ENCODE results near the gene SMURF1.

Gene SMURF1

DNA sequence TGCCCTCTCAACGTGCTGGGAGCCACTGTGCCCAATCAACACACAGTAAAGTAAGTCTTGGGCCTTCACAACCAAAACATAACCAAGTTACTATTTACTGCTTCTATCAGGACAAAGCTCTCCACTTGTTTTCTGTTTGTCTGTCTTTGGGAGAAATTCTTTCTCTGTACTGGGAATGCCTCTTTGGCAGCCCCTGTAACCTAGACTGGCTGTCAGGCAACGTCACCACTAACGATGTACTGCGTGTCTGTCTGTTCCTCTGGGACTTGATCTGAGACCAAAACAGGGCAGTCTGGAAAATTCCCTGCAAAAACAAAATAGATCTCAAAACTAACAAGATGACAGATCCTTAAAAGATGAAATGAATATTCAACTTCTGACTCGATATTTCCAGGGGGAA, 113.0 kb downstream of the SMURF1 start:
- no peak for DNase-seq (ENCODE audit: low read depth in 3 of 3, low spot score in 1 of 3)

DNA sequence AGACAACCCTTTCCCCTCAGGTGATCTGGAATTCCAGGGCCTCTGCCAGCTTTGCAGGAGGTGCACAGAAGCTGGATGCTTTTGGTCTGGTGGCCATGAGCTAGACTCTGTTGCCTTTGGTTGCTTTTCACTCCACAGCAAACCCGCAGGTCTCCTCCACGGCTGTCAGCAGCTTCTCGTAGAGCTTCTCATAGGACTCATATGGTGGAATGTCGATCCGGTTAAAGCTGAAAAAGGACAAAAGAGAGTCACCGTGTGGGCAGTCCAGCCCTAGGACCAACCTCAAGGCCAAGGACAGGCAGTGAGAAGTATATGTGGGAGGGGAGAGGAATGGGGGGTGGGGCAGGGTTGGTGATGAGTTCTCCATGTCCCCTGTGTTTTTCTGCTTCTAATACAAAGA, 113.5 kb downstream of the SMURF1 start:
- no peak for DNase-seq (ENCODE audit: low read depth in 3 of 3, low spot score in 1 of 3)

DNA sequence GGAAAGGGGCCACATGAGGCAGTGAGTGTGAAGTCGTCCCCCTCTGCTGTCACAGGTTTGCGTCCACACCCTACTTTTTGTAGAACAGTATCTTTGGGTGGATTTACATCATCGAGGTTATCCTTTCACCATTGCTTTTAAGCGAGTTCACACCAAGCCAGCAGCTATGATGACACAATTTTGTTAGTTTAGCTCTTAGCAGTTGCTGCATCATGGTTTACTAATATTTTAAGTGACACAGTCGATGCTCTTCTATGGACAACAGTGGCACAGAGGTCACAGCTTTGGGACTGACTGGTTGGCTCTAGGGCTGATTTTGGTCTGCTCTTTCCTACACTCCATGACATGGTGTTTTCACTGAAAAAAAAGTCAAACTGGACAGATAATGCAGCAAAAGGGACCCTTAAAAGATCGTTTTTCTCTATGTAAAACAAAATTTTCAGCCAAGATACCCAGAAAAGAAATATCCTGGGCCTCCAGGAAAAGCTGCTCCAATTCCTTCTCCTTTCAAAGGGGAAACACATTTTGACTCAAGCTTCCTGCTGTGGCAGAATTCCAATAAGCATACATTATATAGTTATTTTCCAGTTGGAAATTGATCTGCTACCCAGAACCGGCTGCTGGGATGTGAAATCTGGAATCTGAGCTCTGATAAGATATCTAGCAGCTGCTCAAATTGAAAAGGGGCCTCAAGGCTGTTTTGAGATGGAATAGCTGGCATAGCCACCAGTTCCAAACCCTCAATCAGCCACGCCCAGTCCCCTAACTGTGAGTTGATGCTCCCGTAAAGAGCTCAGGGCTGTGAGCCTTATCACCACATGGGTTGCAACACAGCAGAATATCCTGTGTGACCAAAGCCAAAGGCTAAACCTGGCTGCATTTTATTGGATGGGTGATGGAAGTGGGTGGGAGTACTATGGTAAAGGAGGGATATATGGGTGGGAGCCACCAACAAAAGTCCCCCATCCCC, 114.2 kb downstream of the SMURF1 start:
- DNase-seq (ENCODE audit: low read depth in 3 of 3, low spot score in 1 of 3) = no peak

DNA sequence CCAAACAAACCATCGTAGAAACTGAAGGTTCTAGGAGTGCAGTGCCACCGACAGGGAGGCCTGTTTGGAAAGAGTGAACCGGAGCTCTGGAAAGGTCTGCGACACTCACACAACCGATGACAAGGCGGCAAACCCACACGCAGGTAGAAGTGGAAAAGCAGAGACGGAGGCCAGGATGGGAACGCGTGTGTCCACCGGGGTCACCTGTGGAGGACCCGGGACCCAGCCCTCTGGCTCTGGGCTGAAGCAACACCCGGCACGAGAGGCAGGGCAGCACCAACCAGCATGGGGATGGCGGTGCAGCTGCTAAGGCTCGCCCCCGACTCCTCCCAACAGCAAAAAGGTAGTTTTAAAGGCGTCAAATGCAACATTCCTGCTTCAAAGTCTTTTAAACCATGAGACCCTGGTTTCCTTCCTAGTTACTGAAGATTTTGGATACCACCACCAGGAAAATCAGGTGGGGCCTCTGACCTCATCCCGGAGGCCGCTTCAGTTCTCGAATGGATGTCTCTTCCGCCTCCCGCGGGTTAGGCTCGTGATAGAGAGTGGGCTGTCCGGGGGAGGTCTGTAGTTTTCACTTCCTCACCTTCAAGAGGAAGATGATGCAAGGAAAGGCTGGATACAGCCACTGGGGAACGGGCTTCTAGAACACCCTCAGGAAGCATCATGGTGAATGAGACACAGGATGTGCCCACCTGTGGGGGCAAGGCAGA, 115.5 kb downstream of the SMURF1 start:
- DNase-seq (ENCODE audit: low read depth in 3 of 3, low spot score in 1 of 3) = no peak

DNA sequence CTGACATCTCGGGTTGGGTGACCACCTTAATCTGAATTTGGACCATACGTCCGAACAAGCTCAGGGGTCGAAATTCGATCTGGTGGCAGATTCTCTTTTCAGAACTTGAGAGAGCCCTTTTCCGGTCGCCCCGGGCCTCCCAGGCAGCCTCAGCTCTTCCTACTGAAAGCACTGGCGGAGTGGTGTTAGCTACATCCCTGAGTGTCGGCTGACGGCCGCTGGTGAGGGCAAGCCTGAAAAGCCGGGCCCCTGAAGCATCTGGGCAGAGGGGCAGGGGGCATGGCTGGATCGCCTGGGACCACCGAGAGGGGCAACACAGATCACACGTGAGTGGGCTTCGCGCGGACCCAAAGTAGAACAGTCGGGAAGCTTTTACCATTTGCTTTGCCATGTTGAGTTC, 116.1 kb downstream of the SMURF1 start:
- no peak for DNase-seq (ENCODE audit: low read depth in 3 of 3, low spot score in 1 of 3)

DNA sequence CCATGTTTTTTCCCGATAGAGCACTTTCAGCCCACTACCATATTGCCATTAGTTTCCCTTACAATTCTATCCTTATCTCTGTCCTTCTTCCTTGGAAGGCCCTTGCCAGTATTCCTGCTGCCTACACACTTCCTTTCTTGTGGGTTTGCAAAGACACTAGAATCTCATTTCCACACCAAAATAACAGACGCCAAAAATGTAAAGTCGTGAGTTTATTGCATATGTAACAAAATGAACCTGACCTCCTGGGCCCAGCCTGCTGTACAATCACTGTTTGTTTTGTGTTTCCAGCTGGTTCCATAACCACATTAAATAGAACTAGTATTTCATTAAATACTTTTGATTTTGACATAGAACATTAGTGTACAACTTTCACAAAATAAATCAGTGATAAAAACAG, 116.7 kb downstream of the SMURF1 start:
- DNase-seq (ENCODE audit: low read depth in 3 of 3, low spot score in 1 of 3) = no peak

DNA sequence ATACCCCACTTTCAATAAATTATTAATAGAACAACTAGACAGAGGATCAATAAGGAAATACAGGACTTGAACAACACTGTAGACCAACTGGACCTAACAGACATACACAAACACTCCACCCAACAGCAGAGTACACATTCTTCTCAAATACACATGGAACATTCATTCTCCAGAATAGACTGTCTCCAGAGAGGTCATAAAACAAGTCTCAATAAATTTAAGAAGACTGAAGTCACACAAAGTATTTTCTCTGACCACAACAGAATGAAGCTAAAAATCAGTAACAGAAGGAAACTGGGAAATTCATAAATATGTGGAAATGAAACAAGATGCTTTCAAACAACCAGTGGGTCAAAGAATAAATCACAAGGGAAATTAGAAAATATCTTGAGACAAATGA, 119.8 kb downstream of the SMURF1 start:
- no peak for DNase-seq (ENCODE audit: low read depth in 3 of 3, low spot score in 1 of 3)

DNA sequence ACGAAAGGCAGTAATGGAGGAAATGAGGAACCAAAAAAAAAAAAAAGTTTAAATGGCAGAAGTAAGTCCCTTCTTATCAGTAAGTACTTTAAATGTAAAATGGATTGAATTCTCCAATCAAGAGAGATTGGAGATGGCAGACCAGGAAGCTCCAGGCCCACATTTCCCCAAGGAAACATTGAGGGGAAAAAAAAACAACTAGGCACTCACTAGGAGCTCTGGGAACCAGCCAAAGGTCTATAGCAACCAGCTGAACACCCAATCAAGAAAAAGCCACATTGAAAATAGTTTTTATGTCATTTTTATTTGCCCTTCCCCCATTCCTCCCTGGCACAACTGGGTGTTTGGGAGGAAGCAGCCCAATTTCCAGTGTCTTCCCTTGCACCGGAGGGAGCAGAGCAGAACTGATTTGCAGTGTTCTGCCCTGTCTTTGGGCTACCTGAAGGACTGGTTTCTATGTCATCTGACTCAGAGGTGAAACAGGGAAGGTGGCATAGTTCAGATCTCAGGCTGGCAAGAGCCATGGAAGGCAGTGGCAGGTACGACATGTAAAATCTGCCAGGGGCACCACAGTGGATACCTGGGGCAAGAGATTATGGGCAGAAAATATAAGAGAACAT, 121.9 kb downstream of the SMURF1 start:
- no peak for DNase-seq (ENCODE audit: low read depth in 3 of 3, low spot score in 1 of 3)

DNA sequence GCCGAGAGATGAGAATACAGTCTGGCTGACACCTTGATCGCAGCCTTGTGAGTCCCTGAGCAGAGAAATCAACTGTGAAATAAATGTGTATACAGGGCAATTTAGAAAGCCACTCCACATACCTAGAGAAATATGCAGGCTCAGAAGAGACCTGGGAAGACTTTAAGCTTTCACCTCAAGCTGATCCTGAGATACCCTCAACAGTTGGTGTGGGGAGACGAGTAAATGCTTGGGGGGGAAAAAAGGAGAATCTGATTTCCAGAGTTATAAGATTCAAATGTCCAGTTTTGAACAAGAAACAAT, 123.5 kb downstream of the SMURF1 start:
- DNase-seq (ENCODE audit: low read depth in 3 of 3, low spot score in 1 of 3) = no peak

DNA sequence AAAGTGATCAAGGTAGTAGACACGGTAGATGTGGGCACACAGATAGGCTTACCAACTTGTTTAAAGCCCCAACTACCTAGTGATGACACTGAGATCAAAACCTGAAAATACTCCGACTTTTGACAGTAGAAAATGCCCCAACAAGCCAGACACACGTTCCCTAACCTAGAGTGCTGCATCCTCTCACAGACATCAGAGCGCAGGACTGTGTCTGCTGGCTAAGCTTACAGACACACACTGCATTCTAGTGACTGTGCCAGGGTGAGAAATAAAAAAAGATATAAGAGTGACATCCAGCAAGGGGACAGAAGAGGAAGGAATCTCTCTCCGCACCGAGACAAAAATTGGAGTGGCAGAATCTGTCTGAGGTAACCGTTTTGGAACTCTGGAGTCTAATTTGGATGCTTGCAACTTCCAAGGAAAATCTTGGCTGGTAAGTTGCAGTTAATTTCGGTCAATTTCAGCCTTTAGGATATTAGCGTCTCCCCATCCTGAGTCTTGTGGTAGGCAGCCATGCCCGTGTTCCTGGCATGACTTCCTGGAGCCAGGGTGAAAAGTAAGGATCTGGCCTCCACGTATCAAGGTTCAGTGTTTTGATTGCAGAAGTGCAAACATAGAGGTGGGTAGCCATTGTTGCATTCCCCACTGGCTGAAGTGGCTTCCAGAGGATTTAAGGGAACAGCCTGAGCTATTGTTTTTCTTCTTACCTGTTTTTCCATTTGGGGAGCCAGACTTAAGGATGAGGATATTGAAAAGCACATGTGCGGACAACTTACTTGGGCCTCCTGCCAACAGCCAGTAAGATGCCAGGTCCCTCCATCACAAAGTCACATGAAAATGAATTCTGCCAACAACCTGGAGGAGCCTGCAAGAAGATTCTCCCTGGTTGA, 124.1 kb downstream of the SMURF1 start:
- DNase-seq (ENCODE audit: low read depth in 3 of 3, low spot score in 1 of 3) = no peak

DNA sequence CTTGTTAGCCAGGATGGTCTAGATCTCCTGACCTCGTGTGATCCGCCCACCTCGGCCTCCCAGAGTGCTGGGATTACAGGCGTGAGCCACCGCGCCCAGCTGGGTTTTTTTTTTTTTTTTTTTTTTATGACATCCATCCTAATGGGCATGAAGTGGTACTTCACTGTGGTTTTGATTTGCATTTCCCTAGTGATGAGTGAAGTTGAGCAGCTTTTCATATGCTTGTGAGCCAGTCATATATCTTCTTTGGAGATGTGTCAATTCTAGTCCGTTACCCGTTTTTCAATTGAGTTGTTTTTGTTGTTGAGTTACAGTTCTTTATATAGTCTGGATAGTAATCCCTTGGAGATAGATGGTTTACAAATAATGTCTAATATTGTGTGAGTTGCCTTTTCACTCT, 127.7 kb downstream of the SMURF1 start:
- DNase-seq (ENCODE audit: low read depth in 3 of 3, low spot score in 1 of 3) = no peak

DNA sequence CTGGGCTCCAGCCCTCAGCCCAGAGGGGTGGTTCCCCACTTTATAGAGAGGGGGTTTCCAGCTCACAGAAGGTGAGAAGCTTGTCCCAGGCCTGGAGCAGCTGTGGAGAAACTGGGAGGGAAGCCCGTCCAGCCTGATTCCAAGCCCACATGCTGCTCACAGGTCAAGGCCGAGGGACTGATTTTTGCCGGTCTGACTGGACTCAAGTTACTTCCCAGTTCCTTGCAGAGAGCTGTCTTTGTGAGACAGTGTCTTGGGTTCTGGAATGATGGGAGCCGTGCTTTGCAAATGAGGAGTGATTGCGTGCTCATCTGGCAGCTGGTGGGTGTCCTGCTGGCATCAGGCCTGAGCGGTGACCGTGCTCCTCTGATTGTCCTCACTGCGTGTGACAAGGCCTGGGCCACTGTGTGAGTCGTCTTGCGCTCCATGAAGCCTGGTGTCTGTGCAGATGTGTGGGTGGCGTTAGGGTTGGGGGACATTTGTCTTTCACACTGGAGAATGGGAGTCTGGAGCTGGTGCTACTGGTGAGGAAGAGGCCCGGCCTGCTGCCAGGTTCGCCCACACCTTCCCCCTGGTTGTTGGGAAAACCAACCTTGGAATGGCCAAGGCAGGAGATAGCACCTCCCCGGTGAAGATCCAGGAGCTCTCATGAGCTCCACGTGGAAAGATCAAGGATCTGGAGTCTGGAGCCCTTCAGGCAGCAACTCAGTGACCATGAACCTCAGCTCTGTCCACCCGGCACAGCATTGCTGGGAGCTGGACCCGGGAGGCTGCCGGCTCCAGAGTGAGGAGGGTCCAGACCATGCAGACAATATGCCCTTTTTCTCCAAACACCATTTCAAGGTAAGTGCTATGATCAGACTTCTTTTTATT, 129.6 kb downstream of the SMURF1 start:
- no peak for DNase-seq (ENCODE audit: low read depth in 3 of 3, low spot score in 1 of 3)

DNA sequence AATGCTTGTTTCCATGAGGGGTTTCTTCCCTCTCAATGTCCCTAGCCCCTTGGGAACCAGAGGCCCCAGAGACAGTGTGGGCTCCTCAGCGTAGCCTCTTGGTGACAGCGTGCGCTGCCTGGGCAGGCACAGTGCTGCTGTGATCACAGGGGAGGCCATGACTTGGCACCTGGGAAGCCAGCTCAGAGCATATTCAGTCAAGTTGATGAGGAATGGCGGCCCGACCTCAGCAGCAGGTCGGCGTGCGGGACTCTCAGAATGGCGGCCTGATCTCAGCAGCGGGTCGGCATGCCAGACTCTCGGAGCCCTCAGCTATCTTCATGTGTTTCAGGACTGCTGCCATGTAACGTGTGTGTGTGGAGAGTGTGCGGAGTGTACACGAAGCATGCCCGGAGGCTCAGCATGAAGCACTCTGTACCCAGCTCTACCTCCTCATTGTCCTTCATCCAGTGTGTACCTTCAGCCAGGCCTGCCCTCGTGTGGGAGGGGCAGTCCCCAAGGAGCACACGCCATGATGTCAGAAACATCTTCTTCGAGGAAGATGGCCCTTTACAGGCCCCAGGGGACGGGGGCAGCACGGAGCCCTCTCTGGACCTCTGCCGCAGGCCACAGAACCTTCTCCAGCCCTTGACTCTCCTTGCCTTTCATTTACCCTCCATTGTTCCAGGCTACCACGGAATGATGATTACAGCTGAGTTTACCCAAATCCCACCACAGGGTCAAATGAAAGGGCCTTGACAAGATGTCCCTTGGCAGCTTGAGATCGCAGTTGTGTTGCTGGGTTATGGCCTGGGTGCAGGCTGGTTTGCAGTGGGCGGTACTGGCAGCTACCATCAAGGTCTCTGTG, 130.4 kb downstream of the SMURF1 start:
- DNase-seq (ENCODE audit: low read depth in 3 of 3, low spot score in 1 of 3) = no peak

DNA sequence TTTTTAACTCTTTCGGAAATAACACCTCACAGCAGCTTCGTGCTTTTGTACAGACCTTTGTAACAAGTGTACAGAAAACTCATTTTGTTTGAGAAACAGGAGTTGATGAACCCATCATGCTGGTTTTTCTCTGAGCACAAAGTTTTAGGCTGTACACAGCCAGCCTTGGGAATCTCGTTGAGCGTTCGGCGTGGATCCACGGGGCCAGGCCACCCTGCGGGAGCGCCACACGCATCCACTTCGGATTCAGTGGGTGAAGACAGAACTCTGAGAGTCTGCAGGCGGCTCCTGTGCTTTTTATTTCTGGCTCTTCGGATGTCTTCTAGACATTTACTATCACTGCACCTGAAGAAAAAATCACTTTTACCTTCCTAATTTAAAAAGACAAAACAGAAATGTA, 131.2 kb downstream of the SMURF1 start:
- DNase-seq (ENCODE audit: low read depth in 3 of 3, low spot score in 1 of 3) = no peak

DNA sequence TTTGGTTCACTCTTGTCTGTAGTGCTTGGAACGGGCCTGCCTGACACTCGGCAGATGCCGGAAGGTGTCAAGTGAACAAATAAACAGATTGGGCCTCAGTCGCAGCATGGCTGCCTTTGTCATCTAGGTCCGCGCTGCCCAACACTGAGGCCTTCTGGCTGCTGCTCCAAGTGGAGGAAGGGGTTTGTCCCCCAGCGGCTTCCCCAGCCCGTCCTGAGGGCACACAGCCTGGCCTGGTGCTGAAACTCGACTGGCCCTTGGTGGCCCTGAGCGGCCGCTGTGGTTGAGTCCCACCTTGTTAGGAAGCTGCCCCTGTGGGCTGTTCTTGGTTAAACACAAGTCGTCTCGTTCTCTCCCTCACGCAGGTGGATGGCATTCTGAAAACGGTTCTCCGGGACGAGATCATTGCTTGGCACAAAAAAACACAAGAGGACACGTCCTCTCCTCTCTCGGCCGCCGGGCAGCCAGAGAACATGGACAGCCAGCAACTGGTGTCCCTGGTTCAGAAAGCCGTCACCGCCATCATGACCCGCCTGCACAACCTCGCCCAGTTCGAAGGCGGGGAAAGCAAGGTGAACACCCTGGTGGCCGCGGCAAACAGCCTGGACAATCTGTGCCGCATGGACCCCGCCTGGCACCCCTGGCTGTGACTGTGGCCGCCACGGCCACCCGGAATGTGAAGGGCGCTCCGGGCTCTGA, 132.1 kb downstream of the SMURF1 start:
- DNase-seq (ENCODE audit: low read depth in 3 of 3, low spot score in 1 of 3) = no peak

DNA sequence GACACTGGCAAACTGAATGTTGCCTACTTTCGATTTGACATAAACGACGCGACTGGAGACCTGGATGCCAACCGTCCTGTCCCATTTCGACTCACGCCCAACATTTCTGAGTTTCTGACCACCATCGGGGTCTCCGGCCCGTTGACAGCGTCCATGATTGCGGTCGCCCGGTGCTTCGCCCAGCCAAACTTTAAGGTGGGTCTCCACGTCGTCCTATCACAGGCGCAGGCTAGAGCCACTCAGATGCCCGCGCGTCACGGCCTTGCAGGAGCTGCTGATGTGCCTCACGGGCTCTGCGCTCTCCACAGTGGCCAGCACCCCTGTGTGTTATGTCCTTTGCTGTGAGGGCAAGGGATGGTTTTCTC, 132.6 kb downstream of the SMURF1 start:
- DNase-seq (ENCODE audit: low read depth in 3 of 3, low spot score in 1 of 3) = no peak

DNA sequence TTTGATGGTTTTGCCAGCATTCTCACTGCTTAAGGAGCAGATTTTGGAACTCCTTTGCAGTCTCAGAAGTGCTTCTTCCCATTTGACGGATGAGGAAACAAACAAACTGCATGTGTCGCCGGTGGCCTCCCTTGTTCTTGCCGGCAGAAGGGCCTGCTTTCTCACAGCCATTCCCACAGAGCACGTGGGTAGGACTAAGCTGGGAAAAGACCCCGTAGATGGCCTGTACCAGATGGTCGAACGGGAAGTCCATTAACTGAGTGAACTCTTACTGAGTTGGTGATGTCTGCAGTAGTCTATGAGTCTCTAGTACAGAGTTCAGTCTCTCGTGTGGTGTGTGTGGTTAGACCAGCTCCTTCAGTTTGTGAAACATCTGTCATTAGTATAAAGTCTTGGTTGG, 133.6 kb downstream of the SMURF1 start:
- no peak for DNase-seq (ENCODE audit: low read depth in 3 of 3, low spot score in 1 of 3)

DNA sequence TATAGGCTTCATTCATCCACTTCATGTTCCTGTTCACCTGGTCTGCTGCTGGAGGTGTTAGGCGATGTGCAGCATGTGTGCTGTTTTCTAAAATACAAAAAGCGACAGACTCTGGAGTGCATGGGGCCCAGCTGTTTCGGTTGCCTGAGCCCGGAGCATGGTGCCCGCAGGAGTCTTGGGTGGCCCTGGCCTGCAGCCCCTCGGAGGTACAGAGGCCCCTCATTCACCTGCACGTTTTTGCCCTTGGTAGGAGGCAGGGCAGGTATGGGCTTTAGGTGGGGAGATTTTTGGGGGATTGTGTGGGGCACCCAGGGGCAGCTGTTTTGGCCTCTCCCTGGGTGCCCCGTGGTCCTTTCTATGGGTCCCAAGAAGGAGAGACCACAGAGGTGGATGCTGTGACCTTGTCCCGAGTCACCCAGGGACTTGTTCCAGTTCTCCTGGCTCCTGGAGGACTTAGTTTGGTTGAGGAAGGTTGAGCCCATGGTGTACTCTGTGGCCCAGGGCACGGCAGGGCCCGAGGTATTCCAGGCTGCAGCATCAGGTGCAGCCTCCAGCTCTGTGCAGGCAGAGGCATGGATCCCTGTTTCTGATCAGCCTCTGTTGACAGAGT, 134.9 kb downstream of the SMURF1 start:
- no peak for DNase-seq (ENCODE audit: low read depth in 3 of 3, low spot score in 1 of 3)
